Activated CD4-positive, alpha-beta T cell treated with anti-CD3 and anti-CD28 coated beads for 4 hours (primary cell): ENCODE measurements around the gene ZBTB38.

Experiments used
- DNase-seq, 2 donors: peaks; one replicate each; pipeline ENCODE4 v3.0.0-alpha.2; 2020

The ZBTB38 gene

GRCh38 chr3:141389703-141390102, 21.4 kb downstream of the ZBTB38 start:
- DNase-seq: no peak

GRCh38 chr3:141390747-141391146, 22.4 kb downstream of the ZBTB38 start:
- DNase-seq: no peak

- DNase-seq: no peak
These were observed 23.1 kb downstream of the ZBTB38 start for GRCh38 chr3:141391298-141391990.

GRCh38 chr3:141391991-141392316, 23.6 kb downstream of the ZBTB38 start:
- DNase-seq: no peak

- DNase-seq: no peak
These were observed 24.1 kb downstream of the ZBTB38 start for GRCh38 chr3:141392416-141392815.

- no peak for DNase-seq
These were observed 24.8 kb downstream of the ZBTB38 start for GRCh38 chr3:141392897-141393734.

GRCh38 chr3:141393735-141394076, 25.4 kb downstream of the ZBTB38 start:
- DNase-seq: no peak

GRCh38 chr3:141394560-141394959, 26.3 kb downstream of the ZBTB38 start:
- DNase-seq: no peak

- no peak for DNase-seq
These were observed 26.8 kb downstream of the ZBTB38 start for GRCh38 chr3:141395005-141395589.

GRCh38 chr3:141397996-141398395, 29.7 kb downstream of the ZBTB38 start:
- no peak for DNase-seq

GRCh38 chr3:141399200-141399599, 30.9 kb downstream of the ZBTB38 start:
- no peak for DNase-seq

GRCh38 chr3:141400073-141400971, 32.0 kb downstream of the ZBTB38 start:
- no peak for DNase-seq

- no peak for DNase-seq
These were observed 32.8 kb downstream of the ZBTB38 start for GRCh38 chr3:141401095-141401494.

GRCh38 chr3:141401573-141402475, 33.5 kb downstream of the ZBTB38 start:
- DNase-seq: peak in 1 of 2 donors; percentile 29

GRCh38 chr3:141402476-141403171, 34.3 kb downstream of the ZBTB38 start:
- DNase-seq: peak; percentile 29 to 34

- no peak for DNase-seq
These were observed 35.3 kb downstream of the ZBTB38 start for GRCh38 chr3:141403576-141403975.

GRCh38 chr3:141405025-141405424, 36.7 kb downstream of the ZBTB38 start:
- no peak for DNase-seq

GRCh38 chr3:141405591-141405990, 37.3 kb downstream of the ZBTB38 start:
- no peak for DNase-seq

GRCh38 chr3:141406265-141406664, 38.0 kb downstream of the ZBTB38 start:
- no peak for DNase-seq

- no peak for DNase-seq
These were observed 38.7 kb downstream of the ZBTB38 start for GRCh38 chr3:141407047-141407446.

GRCh38 chr3:141407825-141408224, 39.5 kb downstream of the ZBTB38 start:
- DNase-seq: no peak
